Neural progenitor cell (in vitro differentiated cells): ENCODE data around the gene SPDYE16.
"Not testable (repeated sequence)": the region's sequence is repeated elsewhere in the genome, so short reads cannot be mapped to it uniquely, and the experiment has no call there.

ENCODE experiments used
- CTCF ChIP-seq: fragments of 200-600 bp; sonication (generic); IDR thresholded peaks from 2 replicates; pipeline ENCODE4 v1.5.1; 2017; ENCODE audit warnings: antibody characterized with exemption, mild to moderate bottlenecking
- EZH2 ChIP-seq: fragments of 200-600 bp; sonication (generic); IDR thresholded peaks from 2 replicates; pipeline ENCODE4 v1.6.1; 2017; ENCODE audit warnings: antibody characterized with exemption, mild to moderate bottlenecking, moderate library complexity
- EZH2phosphoT487 ChIP-seq: fragments of 200-600 bp; sonication (generic); IDR thresholded peaks from 2 replicates; pipeline ENCODE4 v1.6.1; 2017; ENCODE audit warnings: antibody characterized with exemption

- not testable (repeated sequence) for TF ChIP-seq CTCF, EZH2phosphoT487, EZH2
Measured at GRCh38 chr7:76526183-76526582, 16.9 kb downstream of the SPDYE16 start.
